Keratinocyte (primary cell): ENCODE results near the gene E2F6. TPM values are rescaled to one million over a fixed set of nuclear protein-coding genes. Genes with fewer than 3 reads are reported as not detected.

Experiments used
- DNase-seq: peaks from one replicate; pipeline ENCODE4 v3.0.0-alpha.2; 2011; ENCODE audit warnings: low read depth, missing footprints, low spot score
- FAIRE-seq: peaks from 2 replicates; lab custom pipeline; 2011; peaks lifted over from hg19 to GRCh38; lab: Jason Lieb, UNC
- H2AFZ ChIP-seq: 2 replicates; pipeline ENCODE4 v1.6.0; 2012; ENCODE audit warnings: low read length, control low read depth, inconsistent platforms; ENCODE audit not compliant: control insufficient read depth
- H3K27ac ChIP-seq: 2 replicates; pipeline ENCODE4 v1.5.1; 2011; ENCODE audit warnings: low read length; ENCODE audit not compliant: control insufficient read depth, insufficient read depth
- H3K27me3 ChIP-seq: 3 replicates; pipeline ENCODE4 v1.6.0; 2011; ENCODE audit warnings: low read length; ENCODE audit not compliant: control insufficient read depth, insufficient read depth; ENCODE audit errors: extremely low read depth
- H3K36me3 ChIP-seq, 2 experiments: 2 replicates in 1 of 2; 3 replicates in 1 of 2; pipeline ENCODE4 v1.5.1; 2011; ENCODE audit warnings: low read length in 2 of 2, mild to moderate bottlenecking in 1 of 2; ENCODE audit not compliant: control insufficient read depth in 2 of 2, insufficient read depth in 2 of 2; ENCODE audit errors: extremely low read depth in 1 of 2
- H3K4me1 ChIP-seq: 3 replicates; pipeline ENCODE4 v1.5.1; 2011; ENCODE audit warnings: low read length; ENCODE audit not compliant: control insufficient read depth, insufficient read depth; ENCODE audit errors: extremely low read depth
- H3K4me2 ChIP-seq: 3 replicates; pipeline ENCODE4 v1.6.0; 2011; ENCODE audit warnings: low read depth, low read length; ENCODE audit not compliant: control insufficient read depth, insufficient read depth; ENCODE audit errors: extremely low read depth
- H3K4me3 ChIP-seq, 3 experiments: fragments of 200-600 bp in 1 of 3; sonication (generic) in 1 of 3; 2 replicates in 2 of 3; 3 replicates in 1 of 3; pipeline ENCODE4 v1.5.1; 2011 to 2016; ENCODE audit warnings: low read length in 3 of 3, mild to moderate bottlenecking in 3 of 3, control low read depth in 2 of 3, inconsistent platforms in 1 of 3, low read depth in 1 of 3, mixed read lengths in 1 of 3, mixed run types in 1 of 3, moderate library complexity in 1 of 3; ENCODE audit not compliant: control insufficient read depth in 2 of 3, insufficient read depth in 2 of 3; ENCODE audit errors: extremely low read depth in 1 of 3
- H3K79me2 ChIP-seq: 2 replicates; pipeline ENCODE4 v1.6.0; 2012; ENCODE audit warnings: low read length; ENCODE audit not compliant: control insufficient read depth, insufficient read depth
- H3K9ac ChIP-seq: 3 replicates; pipeline ENCODE4 v1.6.0; 2011; ENCODE audit warnings: low read length; ENCODE audit not compliant: control insufficient read depth, insufficient read depth; ENCODE audit errors: extremely low read depth
- H3K9me1 ChIP-seq: 3 replicates; pipeline ENCODE4 v1.6.0; 2011; ENCODE audit warnings: low read length; ENCODE audit not compliant: control insufficient read depth, insufficient read depth; ENCODE audit errors: extremely low read depth
- H3K9me3 ChIP-seq: 2 replicates; pipeline ENCODE4 v1.5.1; 2012; ENCODE audit warnings: low read depth, low read length; ENCODE audit not compliant: control insufficient read depth
- H4K20me1 ChIP-seq: 3 replicates; pipeline ENCODE4 v1.6.0; 2011; ENCODE audit warnings: low read length; ENCODE audit not compliant: control insufficient read depth, insufficient read depth; ENCODE audit errors: extremely low read depth
- EZH2 ChIP-seq: IDR thresholded peaks from one replicate; pipeline ENCODE4 v1.6.1; 2012; ENCODE audit warnings: inconsistent platforms, mild to moderate bottlenecking, low read length, moderate library complexity
- dilution Hi-C: fragments of 300-500 bp; cut with MboI; formaldehyde crosslinking; loops from one replicate; pipeline ENCODE4 v1.7.0; 2020; ENCODE audit warnings: low sequenced_read_pairs; ENCODE audit not compliant: extremely low pct_ligation_motif_present
- polyA plus RNA-seq, 5 experiments: library from polyadenylated mRNA; depleted of rRNA in 3 of 5; stranded (reverse) in 3 of 5; stranded (forward) in 1 of 5; unstranded in 1 of 5; fragments of >200 nt; gene quantifications; 1 replicate in 1 of 5; 2 replicates in 3 of 5; 3 replicates in 1 of 5; pipeline versions ENCODE4 v1.2.1 to v1.2.3, GENCODE V29; 2011 to 2012; ENCODE audit warnings: missing spikeins in 2 of 5, low read depth in 1 of 5, low replicate concordance in 1 of 5
- TF ChIP-seq, protein P1 (sequence below), 3 experiments: IDR thresholded peaks in 1 of 3; conservative IDR thresholded peaks in 1 of 3; optimal IDR thresholded peaks in 1 of 3; 2 replicates in 2 of 3; 3 replicates in 1 of 3; pipeline versions ENCODE3 to v1.5.1; 2011; ENCODE audit warnings: low read length in 3 of 3, mild to moderate bottlenecking in 3 of 3, moderate library complexity in 2 of 3, control low read depth in 1 of 3, inconsistent platforms in 1 of 3; ENCODE audit not compliant: insufficient read depth in 2 of 3; ENCODE audit errors: extremely low read depth in 1 of 3

E2F6 gene
- polyA plus RNA-seq, 1 donor (not counting 4 experiments of a cell fraction or from before 2014, with no cell fraction given): 13.8 TPM

DNA sequence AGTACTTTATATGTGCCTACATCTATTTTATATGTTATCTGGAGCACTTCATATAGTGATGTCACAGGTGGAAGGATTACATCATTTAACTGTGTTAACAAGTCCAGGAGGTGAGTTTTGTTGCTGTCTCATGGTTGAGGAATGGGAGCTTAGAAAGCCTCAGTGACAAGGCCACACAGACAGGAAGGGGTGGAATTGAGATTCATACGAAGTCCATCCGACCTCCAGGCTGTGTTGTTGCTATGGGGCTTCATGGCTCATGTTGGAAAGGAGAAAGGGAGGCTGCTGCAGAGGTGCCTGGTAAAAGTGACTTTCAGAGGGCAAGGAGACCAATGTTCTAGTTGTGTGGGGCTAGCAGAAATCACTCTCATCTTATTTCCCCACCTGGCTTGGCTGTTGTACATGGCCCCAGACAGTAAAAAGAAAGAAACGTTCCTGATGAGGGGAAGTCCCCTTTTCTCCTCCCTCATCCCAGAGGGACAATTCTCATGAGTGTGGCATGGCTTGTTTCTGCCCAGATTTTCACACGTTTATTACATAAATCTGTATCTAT, 36.9 kb upstream of the E2F6 start:
- Histone ChIP-seq H3K9ac (no peak overlapping the region), H3K4me1 (peaks cover 7% of the 10 kb centered on the region), H4K20me1 (no peaks in the 10 kb centered on the region), H2AFZ (no peak overlapping the region), H3K9me1 (no peaks in the 10 kb centered on the region), H3K4me3 (no peak overlapping the region), H3K79me2 (no peaks in the 10 kb centered on the region), H3K4me2 (no peak overlapping the region), H3K9me3 (no peaks in the 10 kb centered on the region), H3K36me3 (no peaks in the 10 kb centered on the region), H3K27ac (no peak overlapping the region), H3K27me3 (peaks cover 3% of the 10 kb centered on the region)
- peak; percentile 4 for DNase-seq
- FAIRE-seq: no peak
- no peak for TF ChIP-seq EZH2
- TF ChIP-seq, protein P1, sequence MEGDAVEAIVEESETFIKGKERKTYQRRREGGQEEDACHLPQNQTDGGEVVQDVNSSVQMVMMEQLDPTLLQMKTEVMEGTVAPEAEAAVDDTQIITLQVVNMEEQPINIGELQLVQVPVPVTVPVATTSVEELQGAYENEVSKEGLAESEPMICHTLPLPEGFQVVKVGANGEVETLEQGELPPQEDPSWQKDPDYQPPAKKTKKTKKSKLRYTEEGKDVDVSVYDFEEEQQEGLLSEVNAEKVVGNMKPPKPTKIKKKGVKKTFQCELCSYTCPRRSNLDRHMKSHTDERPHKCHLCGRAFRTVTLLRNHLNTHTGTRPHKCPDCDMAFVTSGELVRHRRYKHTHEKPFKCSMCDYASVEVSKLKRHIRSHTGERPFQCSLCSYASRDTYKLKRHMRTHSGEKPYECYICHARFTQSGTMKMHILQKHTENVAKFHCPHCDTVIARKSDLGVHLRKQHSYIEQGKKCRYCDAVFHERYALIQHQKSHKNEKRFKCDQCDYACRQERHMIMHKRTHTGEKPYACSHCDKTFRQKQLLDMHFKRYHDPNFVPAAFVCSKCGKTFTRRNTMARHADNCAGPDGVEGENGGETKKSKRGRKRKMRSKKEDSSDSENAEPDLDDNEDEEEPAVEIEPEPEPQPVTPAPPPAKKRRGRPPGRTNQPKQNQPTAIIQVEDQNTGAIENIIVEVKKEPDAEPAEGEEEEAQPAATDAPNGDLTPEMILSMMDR (optimal IDR thresholded peaks at IDR 0.05 in 1 of 3, IDR thresholded peaks at IDR 0.05 in 1 of 3, conservative IDR thresholded peaks at IDR 0.05 in 1 of 3; ENCODE audit: extremely low read depth in 1 of 3, insufficient read depth in 2 of 3, low read length in 3 of 3): no peak
- dilution Hi-C loops: no loop called here

DNA sequence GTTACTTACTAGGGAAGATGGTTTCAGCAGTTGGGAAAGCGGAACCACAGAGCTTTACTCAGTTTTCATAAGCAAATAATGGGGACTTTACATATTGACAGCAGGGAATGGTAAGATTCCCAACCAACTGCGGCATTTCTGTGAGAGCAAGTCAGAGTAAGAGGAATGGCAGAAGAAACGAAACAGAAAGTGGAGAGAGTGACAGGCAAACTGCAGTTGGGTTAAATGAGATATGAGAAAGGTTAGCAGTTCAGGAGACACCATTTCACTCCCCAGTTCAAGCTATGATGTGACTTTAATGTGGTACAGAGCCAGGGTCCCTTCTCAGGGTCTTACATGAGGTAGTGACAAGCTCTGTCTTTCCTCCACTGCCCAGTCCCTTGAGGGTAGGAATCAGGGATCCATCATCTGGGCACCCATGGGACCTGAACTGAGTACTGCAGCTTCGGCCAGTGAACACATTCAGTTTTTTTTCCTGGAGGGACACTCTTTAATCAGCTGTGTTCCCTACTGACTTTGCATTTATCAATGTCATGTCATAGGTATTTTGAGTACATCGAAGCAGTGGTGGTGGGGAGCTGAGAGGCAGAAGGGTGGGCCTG, 34.8 kb upstream of the E2F6 start:
- no peak overlapping the region for H3K4me2 ChIP-seq
- no peaks in the 10 kb centered on the region for H3K9me1 ChIP-seq
- TF ChIP-seq EZH2: no peak
- TF ChIP-seq, protein P1 (optimal IDR thresholded peaks at IDR 0.05 in 1 of 3, IDR thresholded peaks at IDR 0.05 in 1 of 3, conservative IDR thresholded peaks at IDR 0.05 in 1 of 3; ENCODE audit: extremely low read depth in 1 of 3, insufficient read depth in 2 of 3, low read length in 3 of 3): no peak
- H3K4me1 ChIP-seq: peaks cover 2% of the 10 kb centered on the region
- peaks cover 3% of the 10 kb centered on the region for H3K27me3 ChIP-seq
- DNase-seq (no peak), FAIRE-seq (no peak)
- no peaks in the 10 kb centered on the region for H4K20me1 ChIP-seq
- H3K27ac ChIP-seq: no peak overlapping the region
- dilution Hi-C loops: no loop called here
- H3K79me2 ChIP-seq: no peaks in the 10 kb centered on the region
- no peak overlapping the region for H3K9ac ChIP-seq
- H3K4me3 ChIP-seq: no peak overlapping the region
- H3K9me3 ChIP-seq: no peaks in the 10 kb centered on the region
- no peaks in the 10 kb centered on the region for H3K36me3 ChIP-seq
- no peak overlapping the region for H2AFZ ChIP-seq
